Heart left ventricle (tissue), 13 donors: ENCODE results near the gene THNSL1.

Experiments
- POLR2A ChIP-seq, 2 donors: fragments of 450-650 bp; IDR thresholded peaks; one replicate each; pipeline ENCODE4 v1.6.1; 2017; ENCODE audit warnings: antibody characterized with exemption in 2 of 2, mild to moderate bottlenecking in 2 of 2, moderate library complexity in 2 of 2
- TF ChIP-seq, protein P1 (sequence below), 12 donors: fragments of 200-600 bp; sonication (generic) in 4 of 12; IDR thresholded peaks; one replicate each; pipeline versions ENCODE4 v1.5.0 to v1.8.0; 2018 to 2022; ENCODE audit warnings: antibody characterized with exemption in 12 of 12, mild to moderate bottlenecking in 5 of 12
- donor health status: ischemic (EF 13 %, LVEDD 7.1; RV severe dilation, severe dysfunction).
- donor health status: DM: no; HTN: yes; CAD: no.
- donor health status: DM: no; HTN: no; CAD: no.
- donor health status: ischemic (EF 25% LVEDD 6.9; RV normal size, moderate dysfunction).
- donor health status: ischemic (EF 25% LVEDD 5.7; RV mildly dilated, moderate dysfunction).
- donor health status: ischemic (EF 35%, LVEDD 5.7; RV mildly dilated, moderate dysfunction).
- donor health status: nonischemic (EF 11% LVEDD 7.7; RV severe dilation, severe dysfunction).
- donor health status: DM: yes; HTN: yes; CAD: no.
- donor health status: PGD.
- donor health status: ischemic (EF 29% LVEDD 5.4; RV normal size, mild dysfunction).
- donor health status: nonischemic (EF 23%, LVEDD 6.1; RV moderate dilation, normal function).

DNA sequence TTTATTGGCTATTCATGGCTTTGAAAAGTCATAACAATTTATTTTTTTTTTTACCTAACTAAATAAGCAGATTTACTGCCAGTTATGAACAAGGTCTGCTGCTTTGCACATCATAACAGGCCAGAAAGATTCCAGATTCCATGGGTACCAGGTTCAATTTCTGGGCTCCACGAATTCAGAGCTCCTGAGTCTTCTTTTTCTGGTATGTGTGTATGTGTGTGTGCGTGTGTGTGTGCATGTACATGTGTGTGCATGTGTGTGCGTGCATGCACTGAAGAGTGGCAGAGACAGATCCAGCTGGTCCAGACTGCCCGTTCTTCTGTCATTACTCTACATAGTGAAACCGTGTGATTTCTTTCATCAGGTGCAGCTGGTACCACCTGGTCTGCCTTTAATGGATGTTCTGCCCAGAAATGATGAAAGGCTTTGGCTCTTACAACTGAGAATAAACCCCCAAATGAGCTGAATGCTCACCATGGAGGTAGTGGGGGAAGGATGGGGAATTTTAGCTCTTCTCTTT, 49.4 kb upstream of the THNSL1 start:
- TF ChIP-seq, protein P1, sequence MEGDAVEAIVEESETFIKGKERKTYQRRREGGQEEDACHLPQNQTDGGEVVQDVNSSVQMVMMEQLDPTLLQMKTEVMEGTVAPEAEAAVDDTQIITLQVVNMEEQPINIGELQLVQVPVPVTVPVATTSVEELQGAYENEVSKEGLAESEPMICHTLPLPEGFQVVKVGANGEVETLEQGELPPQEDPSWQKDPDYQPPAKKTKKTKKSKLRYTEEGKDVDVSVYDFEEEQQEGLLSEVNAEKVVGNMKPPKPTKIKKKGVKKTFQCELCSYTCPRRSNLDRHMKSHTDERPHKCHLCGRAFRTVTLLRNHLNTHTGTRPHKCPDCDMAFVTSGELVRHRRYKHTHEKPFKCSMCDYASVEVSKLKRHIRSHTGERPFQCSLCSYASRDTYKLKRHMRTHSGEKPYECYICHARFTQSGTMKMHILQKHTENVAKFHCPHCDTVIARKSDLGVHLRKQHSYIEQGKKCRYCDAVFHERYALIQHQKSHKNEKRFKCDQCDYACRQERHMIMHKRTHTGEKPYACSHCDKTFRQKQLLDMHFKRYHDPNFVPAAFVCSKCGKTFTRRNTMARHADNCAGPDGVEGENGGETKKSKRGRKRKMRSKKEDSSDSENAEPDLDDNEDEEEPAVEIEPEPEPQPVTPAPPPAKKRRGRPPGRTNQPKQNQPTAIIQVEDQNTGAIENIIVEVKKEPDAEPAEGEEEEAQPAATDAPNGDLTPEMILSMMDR (IDR thresholded peaks at IDR 0.05) = no peak
- no peak for TF ChIP-seq POLR2A (IDR thresholded peaks at IDR 0.05)
